HL-60 (cell line): Measurements from ENCODE around the gene ADAMTSL3.

Experiments used
- GABPA ChIP-seq: IDR thresholded peaks from 2 replicates; pipeline ENCODE4 v1.6.1; 2012; ENCODE audit warnings: low read depth
- TF ChIP-seq, protein P1 (sequence below): IDR thresholded peaks from one replicate; pipeline ENCODE4 v1.5.1; 2011; ENCODE audit warnings: low read length, control low read depth, inconsistent platforms; ENCODE audit not compliant: insufficient read depth

DNA sequence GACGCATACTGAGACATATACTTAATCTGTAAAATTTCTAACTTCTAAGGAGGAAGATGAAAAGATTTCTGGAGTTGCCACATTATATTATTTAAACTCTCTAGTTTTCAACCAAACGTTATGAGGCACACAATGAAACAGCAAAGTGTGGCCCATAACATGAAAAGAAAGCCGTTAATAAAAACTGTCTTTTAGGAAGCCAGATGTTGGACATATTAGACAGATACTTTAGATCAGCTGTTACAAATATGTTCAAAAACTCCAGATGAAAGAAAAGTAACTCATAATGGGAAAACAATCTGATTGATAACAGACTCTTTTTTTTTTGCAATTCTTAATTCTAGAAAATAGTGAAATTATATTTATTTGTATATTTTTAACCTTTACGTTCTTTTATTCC is 34.3 kb downstream of the ADAMTSL3 start:
- no peak for TF ChIP-seq GABPA
- TF ChIP-seq, protein P1, sequence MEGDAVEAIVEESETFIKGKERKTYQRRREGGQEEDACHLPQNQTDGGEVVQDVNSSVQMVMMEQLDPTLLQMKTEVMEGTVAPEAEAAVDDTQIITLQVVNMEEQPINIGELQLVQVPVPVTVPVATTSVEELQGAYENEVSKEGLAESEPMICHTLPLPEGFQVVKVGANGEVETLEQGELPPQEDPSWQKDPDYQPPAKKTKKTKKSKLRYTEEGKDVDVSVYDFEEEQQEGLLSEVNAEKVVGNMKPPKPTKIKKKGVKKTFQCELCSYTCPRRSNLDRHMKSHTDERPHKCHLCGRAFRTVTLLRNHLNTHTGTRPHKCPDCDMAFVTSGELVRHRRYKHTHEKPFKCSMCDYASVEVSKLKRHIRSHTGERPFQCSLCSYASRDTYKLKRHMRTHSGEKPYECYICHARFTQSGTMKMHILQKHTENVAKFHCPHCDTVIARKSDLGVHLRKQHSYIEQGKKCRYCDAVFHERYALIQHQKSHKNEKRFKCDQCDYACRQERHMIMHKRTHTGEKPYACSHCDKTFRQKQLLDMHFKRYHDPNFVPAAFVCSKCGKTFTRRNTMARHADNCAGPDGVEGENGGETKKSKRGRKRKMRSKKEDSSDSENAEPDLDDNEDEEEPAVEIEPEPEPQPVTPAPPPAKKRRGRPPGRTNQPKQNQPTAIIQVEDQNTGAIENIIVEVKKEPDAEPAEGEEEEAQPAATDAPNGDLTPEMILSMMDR = no peak
